Caco-2 (cell line): ENCODE results near the gene LIPM. TPM values are rescaled to one million over a fixed set of nuclear protein-coding genes. Genes with fewer than 3 reads are reported as not detected.

Source experiments
- BruUV-seq: library from RNA; stranded (reverse); fragments of 400-500 nt; replicated peaks from 2 replicates; lab custom pipeline; 2021; lab: Mats Ljungman, UMichigan
- CTCF ChIA-PET: fragments of 300-600 bp; sonication (Branson Sonifier 250); formaldehyde crosslinking; loops from one replicate; lab custom pipeline; 2022; ENCODE audit warnings: antibody characterized with exemption; lab: Charles Lee
- POLR2A ChIA-PET: fragments of 300-600 bp; sonication (Branson Sonifier 250); formaldehyde crosslinking; loops from one replicate; lab custom pipeline; 2022; ENCODE audit warnings: antibody characterized with exemption; lab: Charles Lee
- DNase-seq, 2 experiments: peaks; one replicate each; pipeline versions ENCODE4 v3.0.0 to v3.0.0-alpha.2; 2020 to 2022
- H3K27me3 ChIP-seq: replicated peaks from 2 replicates; pipeline ENCODE4 v1.6.0; 2011; ENCODE audit warnings: low read length; ENCODE audit not compliant: control insufficient read depth, insufficient read depth
- H3K36me3 ChIP-seq: 2 replicates; pipeline ENCODE4 v1.5.1; 2011; ENCODE audit warnings: low read length; ENCODE audit not compliant: control insufficient read depth, insufficient read depth
- H3K4me1 ChIP-seq: fragments of 250-450 bp; sonication (Bioruptor Pico); 2 replicates; pipeline ENCODE4 v1.5.1; 2020; ENCODE audit warnings: mild to moderate bottlenecking
- H3K4me3 ChIP-seq: 2 replicates; pipeline ENCODE4 v1.5.1; 2011; ENCODE audit warnings: low read depth, mild to moderate bottlenecking, control low read depth, low read length
- H3K9me3 ChIP-seq: fragments of 250-450 bp; sonication (Bioruptor Pico); 2 replicates; pipeline ENCODE4 v1.5.1; 2020; ENCODE audit warnings: mild to moderate bottlenecking, moderate library complexity
- H3K27ac Mint-ChIP-seq: one replicate; pipeline ENCODE4 v1.8.0; 2022; ENCODE audit warnings: mixed read lengths; ENCODE audit not compliant: unreplicated experiment
- H3K27me3 Mint-ChIP-seq: one replicate; pipeline ENCODE4 v1.8.0; 2022; ENCODE audit warnings: mixed read lengths; ENCODE audit not compliant: insufficient read depth, unreplicated experiment
- H3K36me3 Mint-ChIP-seq: one replicate; pipeline ENCODE4 v1.8.0; 2022; ENCODE audit warnings: mild to moderate bottlenecking, mixed read lengths; ENCODE audit not compliant: insufficient read depth, unreplicated experiment
- H3K4me1 Mint-ChIP-seq: one replicate; pipeline ENCODE4 v1.8.0; 2022; ENCODE audit warnings: low read depth, mixed read lengths; ENCODE audit not compliant: unreplicated experiment
- H3K4me3 Mint-ChIP-seq: one replicate; pipeline ENCODE4 v1.8.0; 2022; ENCODE audit warnings: mild to moderate bottlenecking, moderate library complexity, mixed read lengths; ENCODE audit not compliant: unreplicated experiment
- H3K9me3 Mint-ChIP-seq: one replicate; pipeline ENCODE4 v1.8.0; 2022; ENCODE audit warnings: mixed read lengths; ENCODE audit not compliant: unreplicated experiment
- intact Hi-C: fragments of 100-400 bp; cut with micrococcal nuclease; formaldehyde crosslinking; loops from one replicate; pipeline ENCODE4 v1.10.0; 2022; ENCODE audit not compliant: unreplicated experiment
- total RNA-seq: library from RNA; stranded (reverse); gene quantifications from 2 replicates; pipeline ENCODE4 v1.2.3, GENCODE V29; 2022
- TF ChIP-seq, protein P1 (sequence below), 2 experiments: fragments of 200-600 bp in 1 of 2; IDR thresholded peaks; 1 replicate in 1 of 2; 2 replicates in 1 of 2; pipeline versions ENCODE4 v1.5.1 to v1.8.0; 2011 to 2022; ENCODE audit warnings: antibody characterized with exemption in 1 of 2, control low read depth in 1 of 2, inconsistent platforms in 1 of 2, low read depth in 1 of 2, low read length in 1 of 2, mild to moderate bottlenecking in 1 of 2, moderate library complexity in 1 of 2; ENCODE audit not compliant: insufficient read depth in 1 of 2, severe bottlenecking in 1 of 2, unreplicated experiment in 1 of 2

LIPM gene
- total RNA-seq, 1 experiment from 2014 or later = not detected

DNA sequence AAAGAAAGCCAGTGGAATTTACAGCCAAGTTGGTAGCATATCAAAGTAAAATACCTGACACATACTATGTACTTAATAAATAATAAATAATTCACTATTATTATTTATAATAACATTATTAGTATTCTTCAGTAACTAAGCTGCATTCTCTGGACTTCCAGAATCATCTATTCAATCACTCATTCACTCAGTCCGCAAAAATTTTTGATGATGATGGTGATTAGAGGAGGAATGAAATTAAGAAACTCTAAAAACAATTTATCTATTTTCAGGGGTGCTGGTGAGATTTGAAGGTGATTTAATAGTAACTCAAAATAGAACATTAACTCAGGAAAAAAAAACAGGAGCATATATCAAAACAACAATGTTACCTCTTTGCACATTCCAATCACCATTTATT is 45.9 kb upstream of the LIPM start:
- CTCF ChIA-PET = no interaction called here
- POLR2A ChIA-PET = no interaction called here
- Mint-ChIP-seq H3K27me3 (peaks cover 3% of the 10 kb centered on the region), H3K9me3 (no peaks in the 10 kb centered on the region), H3K4me1 (no peaks in the 10 kb centered on the region), H3K27ac (no peak overlapping the region), H3K4me3 (no peak overlapping the region), H3K36me3 (no peaks in the 10 kb centered on the region)
- no peaks in the 10 kb centered on the region for H3K27me3 ChIP-seq
- no peak overlapping the region for H3K4me3 ChIP-seq
- TF ChIP-seq, protein P1, sequence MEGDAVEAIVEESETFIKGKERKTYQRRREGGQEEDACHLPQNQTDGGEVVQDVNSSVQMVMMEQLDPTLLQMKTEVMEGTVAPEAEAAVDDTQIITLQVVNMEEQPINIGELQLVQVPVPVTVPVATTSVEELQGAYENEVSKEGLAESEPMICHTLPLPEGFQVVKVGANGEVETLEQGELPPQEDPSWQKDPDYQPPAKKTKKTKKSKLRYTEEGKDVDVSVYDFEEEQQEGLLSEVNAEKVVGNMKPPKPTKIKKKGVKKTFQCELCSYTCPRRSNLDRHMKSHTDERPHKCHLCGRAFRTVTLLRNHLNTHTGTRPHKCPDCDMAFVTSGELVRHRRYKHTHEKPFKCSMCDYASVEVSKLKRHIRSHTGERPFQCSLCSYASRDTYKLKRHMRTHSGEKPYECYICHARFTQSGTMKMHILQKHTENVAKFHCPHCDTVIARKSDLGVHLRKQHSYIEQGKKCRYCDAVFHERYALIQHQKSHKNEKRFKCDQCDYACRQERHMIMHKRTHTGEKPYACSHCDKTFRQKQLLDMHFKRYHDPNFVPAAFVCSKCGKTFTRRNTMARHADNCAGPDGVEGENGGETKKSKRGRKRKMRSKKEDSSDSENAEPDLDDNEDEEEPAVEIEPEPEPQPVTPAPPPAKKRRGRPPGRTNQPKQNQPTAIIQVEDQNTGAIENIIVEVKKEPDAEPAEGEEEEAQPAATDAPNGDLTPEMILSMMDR (IDR thresholded peaks at IDR 0.05; ENCODE audit: insufficient read depth in 1 of 2, low read depth in 1 of 2, low read length in 1 of 2, severe bottlenecking in 1 of 2, unreplicated experiment in 1 of 2) = no peak
- intact Hi-C loops = no loop called here
- no TSS peak for BruUV-seq
- no peak for DNase-seq
- no peaks in the 10 kb centered on the region for H3K36me3 ChIP-seq
- H3K4me1 ChIP-seq = no peaks in the 10 kb centered on the region
- no peaks in the 10 kb centered on the region for H3K9me3 ChIP-seq

DNA sequence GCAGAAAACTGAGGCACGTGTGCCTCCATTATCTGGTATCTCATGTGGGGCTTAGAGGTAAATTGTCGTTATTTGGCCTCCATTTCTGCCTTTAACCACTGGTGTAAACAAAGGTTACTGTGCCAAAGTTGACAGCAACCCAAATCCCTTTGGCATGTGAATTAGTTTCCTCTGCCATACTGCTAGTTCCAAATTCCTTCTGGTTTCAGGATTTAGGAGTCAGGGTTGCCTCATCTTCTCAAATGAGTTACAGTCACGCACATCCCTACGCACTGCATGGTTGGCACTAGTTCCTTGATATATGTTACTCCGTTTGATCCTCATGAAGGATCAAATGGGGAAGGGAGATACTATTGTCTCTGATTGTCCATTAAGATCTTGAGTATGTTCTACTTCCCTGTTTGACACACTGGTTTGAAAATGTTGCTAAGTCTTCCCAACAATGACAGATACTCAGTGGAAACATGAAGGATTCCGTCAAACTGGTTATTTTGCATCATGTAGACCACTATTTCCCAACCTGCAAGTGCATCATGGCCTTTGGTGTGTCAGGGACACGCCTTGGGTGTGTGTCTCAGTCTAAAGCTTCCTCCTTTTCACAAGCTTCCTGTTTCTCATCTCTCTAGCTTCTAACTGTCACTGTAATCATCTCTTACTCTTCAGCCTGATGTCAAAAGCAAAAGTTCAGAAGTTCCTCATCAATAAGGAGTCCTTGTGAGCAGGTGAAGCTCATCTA is 43.0 kb upstream of the LIPM start, which contains the start of gene LIPN:
TSS of gene LIPN (plus strand) at position 655 of the 736 bp plus-strand sequence. CDS start 1,386 bp downstream, outside the sequence.
- peaks cover 3% of the 10 kb centered on the region for H3K27me3 Mint-ChIP-seq

DNA sequence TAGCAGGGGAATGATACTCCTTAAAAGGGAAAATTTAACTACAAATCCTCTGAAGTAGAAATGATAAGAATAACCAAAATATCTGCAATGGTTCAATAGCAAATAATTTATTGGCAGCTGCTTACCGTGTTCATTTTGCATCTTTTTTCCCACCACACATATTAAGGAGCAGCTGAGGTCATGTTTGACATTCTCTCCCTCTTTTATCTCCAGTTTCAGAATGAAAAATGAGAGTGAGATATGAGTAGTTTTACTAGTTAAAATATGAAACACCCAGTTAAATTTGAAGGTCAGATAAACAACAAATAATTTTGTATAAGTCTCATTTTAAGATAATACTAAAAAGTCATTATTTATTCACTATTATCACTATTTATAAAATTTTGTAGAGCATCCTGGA is 39.6 kb upstream of the LIPM start:
- CTCF ChIA-PET = no interaction called here
- DNase-seq = no peak
- intact Hi-C loops = no loop called here

More for the DNA sequence above, 43.0 kb upstream of the LIPM start, which contains the start of gene LIPN:
- no peak for DNase-seq
- TF ChIP-seq, protein P1 (IDR thresholded peaks at IDR 0.05; ENCODE audit: insufficient read depth in 1 of 2, low read depth in 1 of 2, low read length in 1 of 2, severe bottlenecking in 1 of 2, unreplicated experiment in 1 of 2) = no peak
- Histone ChIP-seq H3K27me3 (no peaks in the 10 kb centered on the region), H3K4me1 (no peaks in the 10 kb centered on the region), H3K4me3 (no peak within 1 kb of the TSS), H3K36me3 (no peaks in the 10 kb centered on the region), H3K9me3 (no peaks in the 10 kb centered on the region)
- H3K27ac Mint-ChIP-seq = no peak within 1 kb of the TSS
- H3K4me1 Mint-ChIP-seq = no peaks in the 10 kb centered on the region
- ChIA-PET POLR2A (no interaction called here), CTCF (no interaction called here)
- no peak within 1 kb of the TSS for H3K4me3 Mint-ChIP-seq
- intact Hi-C loops = no loop called here
- no peaks in the 10 kb centered on the region for H3K9me3 Mint-ChIP-seq
- H3K36me3 Mint-ChIP-seq = no peaks in the 10 kb centered on the region
- no TSS peak for BruUV-seq

More for the DNA sequence above, 39.6 kb upstream of the LIPM start:
- Histone ChIP-seq H3K4me1 (no peaks in the 10 kb centered on the region), H3K9me3 (no peaks in the 10 kb centered on the region), H3K4me3 (no peak overlapping the region), H3K36me3 (no peaks in the 10 kb centered on the region), H3K27me3 (no peaks in the 10 kb centered on the region)
- Mint-ChIP-seq H3K4me3 (no peak overlapping the region), H3K36me3 (no peaks in the 10 kb centered on the region), H3K4me1 (no peaks in the 10 kb centered on the region), H3K27me3 (peaks cover 3% of the 10 kb centered on the region), H3K27ac (no peak overlapping the region), H3K9me3 (no peaks in the 10 kb centered on the region)
- no TSS peak for BruUV-seq
- TF ChIP-seq, protein P1 (IDR thresholded peaks at IDR 0.05; ENCODE audit: insufficient read depth in 1 of 2, low read depth in 1 of 2, low read length in 1 of 2, severe bottlenecking in 1 of 2, unreplicated experiment in 1 of 2) = no peak
- POLR2A ChIA-PET = no interaction called here
